AG09319 (cell line): ENCODE data around the gene SLC25A26.

Experiments
- DNase-seq: peaks from one replicate; pipeline ENCODE4 v3.0.0-alpha.2; 2010; ENCODE audit warnings: low read depth; ENCODE audit errors: extremely low read depth
- CTCF ChIP-seq: IDR thresholded peaks from 2 replicates; pipeline ENCODE4 v1.5.1; 2011; ENCODE audit warnings: low read depth, mild to moderate bottlenecking, inconsistent platforms, low read length, moderate library complexity

Gene SLC25A26

DNA sequence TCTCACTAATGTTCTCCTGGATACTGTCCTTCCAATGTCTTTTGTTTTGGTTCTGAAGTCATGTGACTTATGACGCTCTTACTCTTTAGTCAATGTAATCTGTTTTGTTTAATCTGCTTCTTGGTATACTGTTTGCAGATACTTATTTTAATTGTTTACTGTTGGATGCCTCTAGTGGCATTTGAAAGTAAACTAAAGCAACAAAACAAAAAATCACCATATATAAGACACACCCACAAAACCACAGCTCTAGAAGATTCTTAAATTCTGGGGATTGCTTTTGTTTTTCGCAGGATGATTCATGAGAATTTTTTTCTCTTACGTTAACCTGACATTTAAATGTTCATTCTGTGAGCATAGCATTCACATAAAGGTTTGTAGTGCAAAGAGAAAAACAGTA, 16.8 kb downstream of the SLC25A26 start:
- no peak for DNase-seq
- TF ChIP-seq CTCF = no peak

DNA sequence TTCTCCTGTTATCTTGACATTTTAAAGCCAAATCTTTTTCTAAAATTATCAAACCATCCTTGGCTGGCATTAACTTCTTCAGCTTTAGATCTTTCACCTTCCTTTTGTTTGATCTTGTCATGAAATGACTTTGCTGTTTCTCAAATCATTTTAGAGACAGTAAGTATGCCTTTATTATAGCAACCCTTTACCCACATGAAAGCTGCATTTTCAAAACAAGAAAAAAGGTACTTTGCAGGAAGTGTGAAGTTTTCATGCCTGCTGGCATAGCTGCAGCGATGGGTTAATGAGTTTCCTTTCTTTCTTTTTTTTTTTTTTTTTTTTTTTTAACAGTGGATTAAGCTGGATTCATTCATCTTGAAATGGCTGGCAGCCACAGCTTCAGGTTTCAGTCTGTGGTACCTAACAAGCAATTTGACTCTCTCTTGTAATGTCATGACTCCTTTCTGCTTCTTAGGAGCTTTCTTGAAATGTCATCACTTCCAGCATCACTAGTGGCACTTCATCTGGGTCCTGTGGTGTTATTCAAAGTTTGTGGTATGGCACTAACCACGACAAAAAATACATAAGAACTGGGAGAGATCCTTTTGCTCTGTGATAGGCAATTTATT, 18.8 kb downstream of the SLC25A26 start:
- no peak for DNase-seq
- no peak for TF ChIP-seq CTCF

DNA sequence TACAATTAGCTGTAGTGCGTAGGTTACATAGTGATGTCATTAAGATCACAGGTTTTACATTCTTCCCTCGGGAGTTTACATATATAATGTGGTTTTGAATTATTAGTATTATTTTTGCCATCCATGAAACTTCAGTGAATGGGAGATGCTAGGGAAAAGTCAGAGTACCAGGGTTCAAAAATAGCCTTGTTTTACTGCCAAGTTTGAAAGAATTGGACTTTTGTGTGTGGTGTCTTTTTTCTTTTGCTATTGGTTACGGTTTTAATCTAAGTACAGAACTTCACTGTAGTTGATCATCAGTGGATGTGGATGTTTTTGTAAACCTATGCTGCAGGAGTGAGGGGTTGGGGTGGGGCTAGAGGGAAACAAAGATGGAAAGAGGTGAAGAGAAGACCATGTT, 20.7 kb downstream of the SLC25A26 start:
- TF ChIP-seq CTCF = no peak
- no peak for DNase-seq

GRCh38 chr3:66242788-66243464, 22.1 kb downstream of the SLC25A26 start:
- no peak for TF ChIP-seq CTCF
- DNase-seq = no peak

- no peak for TF ChIP-seq CTCF
- DNase-seq = no peak
Observed at GRCh38 chr3:66248641-66249040, 27.8 kb downstream of the SLC25A26 start.

- peak; percentile 12 for DNase-seq
- peak; percentile 51 for TF ChIP-seq CTCF
Observed at GRCh38 chr3:66253790-66254620, 33.2 kb downstream of the SLC25A26 start.

DNA sequence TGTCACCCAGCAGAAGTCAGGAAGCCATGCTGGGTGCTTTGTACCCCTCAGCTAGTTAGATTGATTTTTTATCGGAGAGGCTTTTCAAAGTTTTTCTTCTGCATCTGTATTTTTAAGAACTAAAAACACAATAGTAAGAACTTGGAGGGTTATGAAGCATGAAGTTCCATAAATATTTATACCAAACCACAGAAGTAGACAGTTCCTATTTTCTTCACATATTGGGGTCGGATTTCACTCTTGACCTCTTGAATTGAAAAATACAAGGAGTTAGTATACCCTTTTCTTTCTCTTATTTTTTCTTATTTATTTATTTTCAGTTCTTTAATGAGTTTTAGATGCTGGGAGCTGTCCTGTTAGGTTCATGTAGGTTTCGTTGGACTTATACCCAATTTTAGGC, 35.1 kb downstream of the SLC25A26 start:
- DNase-seq = no peak
- TF ChIP-seq CTCF = no peak
